Endothelial cell of umbilical vein (primary cell): Measurements from ENCODE around the gene TDRD3. TPM values are rescaled to one million over a fixed set of nuclear protein-coding genes. Genes with fewer than 3 reads are reported as not detected.

Experiments used
- BruUV-seq: library from RNA; stranded (reverse); fragments of 400-500 nt; replicated peaks from 2 replicates; lab custom pipeline; 2021; lab: Mats Ljungman, UMichigan
- CTCF ChIA-PET: fragments of 300-600, 350-600 bp; sonication (Branson Sonifier 250); formaldehyde crosslinking; loops from one replicate; lab custom pipeline; 2021; ENCODE audit warnings: antibody characterized with exemption, inconsistent platforms; lab: Charles Lee
- POLR2A ChIA-PET: fragments of 300-600, 350-600 bp; sonication (Branson Sonifier 250); formaldehyde crosslinking; loops from one replicate; lab custom pipeline; 2021; ENCODE audit warnings: antibody characterized with exemption, inconsistent platforms; lab: Charles Lee
- DNase-seq: peaks from one replicate; pipeline ENCODE4 v3.0.0-alpha.2; 2011; ENCODE audit warnings: low read depth, low spot score
- FAIRE-seq: peaks from 2 replicates; lab custom pipeline; 2011; peaks lifted over from hg19 to GRCh38; lab: Jason Lieb, UNC
- H2AFZ ChIP-seq: 2 replicates; pipeline ENCODE4 v1.6.0; 2012; ENCODE audit warnings: low read depth, low read length, control low read depth, inconsistent platforms
- H3K27ac ChIP-seq: 2 replicates; pipeline ENCODE4 v1.5.1; 2011; ENCODE audit warnings: low read depth, mild to moderate bottlenecking, control low read depth, low read length, moderate library complexity; ENCODE audit not compliant: insufficient read depth
- H3K27me3 ChIP-seq, 2 experiments: 2 replicates each; pipeline versions ENCODE4 v1.6.0 to v1.6.1; 2011; ENCODE audit warnings: low read length in 2 of 2, mixed read lengths in 1 of 2; ENCODE audit not compliant: control insufficient read depth in 2 of 2, insufficient read depth in 2 of 2
- H3K36me3 ChIP-seq, 2 experiments: 2 replicates in 1 of 2; 3 replicates in 1 of 2; pipeline ENCODE4 v1.5.1; 2011; ENCODE audit warnings: low read length in 2 of 2, mild to moderate bottlenecking in 1 of 2, moderate library complexity in 1 of 2; ENCODE audit not compliant: control insufficient read depth in 2 of 2, insufficient read depth in 2 of 2; ENCODE audit errors: extremely low read depth in 1 of 2
- H3K4me1 ChIP-seq: 3 replicates; pipeline ENCODE4 v1.5.1; 2011; ENCODE audit warnings: mild to moderate bottlenecking, low read length; ENCODE audit not compliant: control insufficient read depth, insufficient read depth; ENCODE audit errors: extremely low read depth
- H3K4me2 ChIP-seq: 2 replicates; pipeline ENCODE4 v1.6.1; 2011; ENCODE audit warnings: low read length, control low read depth, mixed read lengths; ENCODE audit not compliant: insufficient read depth
- H3K4me3 ChIP-seq, 3 experiments: fragments of 200-600 bp in 1 of 3; sonication (generic), shearing (Covaris generic) in 1 of 3; replicated peaks in 1 of 3; 2 replicates each; pipeline ENCODE4 v1.5.1; 2011 to 2016; ENCODE audit warnings: control low read depth in 3 of 3, low read length in 3 of 3, mild to moderate bottlenecking in 2 of 3, inconsistent platforms in 1 of 3, low read depth in 1 of 3, moderate library complexity in 1 of 3; ENCODE audit not compliant: insufficient read depth in 1 of 3
- H3K79me2 ChIP-seq: 2 replicates; pipeline ENCODE4 v1.6.0; 2012; ENCODE audit warnings: low read length, inconsistent platforms; ENCODE audit not compliant: control insufficient read depth, insufficient read depth
- H3K9ac ChIP-seq: replicated peaks from 2 replicates; pipeline ENCODE3; 2011; ENCODE audit warnings: low read length, control low read depth; ENCODE audit not compliant: insufficient read depth; ENCODE audit errors: extremely low read depth
- H3K9me1 ChIP-seq: replicated peaks from 3 replicates; pipeline ENCODE4 v1.6.0; 2011; ENCODE audit warnings: mild to moderate bottlenecking, low read length; ENCODE audit not compliant: control insufficient read depth, insufficient read depth; ENCODE audit errors: extremely low read depth
- H3K9me3 ChIP-seq: replicated peaks from 2 replicates; pipeline ENCODE4 v1.5.1; 2012; ENCODE audit warnings: low read length, inconsistent platforms; ENCODE audit not compliant: control insufficient read depth, insufficient read depth
- H4K20me1 ChIP-seq: replicated peaks from 2 replicates; pipeline ENCODE3; 2011; ENCODE audit warnings: mild to moderate bottlenecking, low read length; ENCODE audit not compliant: control insufficient read depth, insufficient read depth; ENCODE audit errors: extremely low read depth
- EZH2 ChIP-seq: IDR thresholded peaks from 2 replicates; pipeline ENCODE4 v1.6.1; 2012; ENCODE audit warnings: borderline replicate concordance, low read depth, mild to moderate bottlenecking, moderate library complexity, low read length, inconsistent platforms; ENCODE audit not compliant: severe bottlenecking
- FOS ChIP-seq: IDR thresholded peaks from 2 replicates; pipeline ENCODE4 v1.6.1; 2011; ENCODE audit warnings: mild to moderate bottlenecking, low read length, moderate library complexity, borderline replicate concordance; ENCODE audit not compliant: insufficient read depth
- GATA2 ChIP-seq: IDR thresholded peaks from 2 replicates; pipeline ENCODE4 v1.7.0; 2011; ENCODE audit warnings: low read depth, mild to moderate bottlenecking, moderate library complexity, mixed read lengths, low read length; ENCODE audit not compliant: insufficient read length, insufficient read depth
- JUN ChIP-seq: IDR thresholded peaks from 2 replicates; pipeline ENCODE4 v1.6.1; 2011; ENCODE audit warnings: borderline replicate concordance, low read depth; ENCODE audit not compliant: insufficient read length, insufficient read depth
- MYC ChIP-seq: IDR thresholded peaks from one replicate; pipeline ENCODE4 v1.6.1; 2011; ENCODE audit warnings: mild to moderate bottlenecking, low read depth, low read length
- POLR2A ChIP-seq: IDR thresholded peaks from 2 replicates; pipeline ENCODE4 v1.6.1; 2012; ENCODE audit warnings: low read depth, mild to moderate bottlenecking, control low read depth, low read length
- POLR2AphosphoS5 ChIP-seq: IDR thresholded peaks from 2 replicates; pipeline ENCODE4 v1.6.1; 2012; ENCODE audit warnings: low read depth, mild to moderate bottlenecking, control low read depth, low read length, moderate library complexity; ENCODE audit not compliant: insufficient read depth
- dilution Hi-C: fragments of 300-500 bp; cut with MboI; formaldehyde crosslinking; loops from one replicate; pipeline ENCODE4 v1.15.0; 2019; ENCODE audit warnings: low sequenced_read_pairs; ENCODE audit not compliant: extremely low pct_ligation_motif_present
- intact Hi-C: fragments of 100-400 bp; cut with micrococcal nuclease; formaldehyde crosslinking; loops from one replicate; pipeline ENCODE4 v1.10.0; 2022
- polyA plus RNA-seq, 4 experiments: library from polyadenylated mRNA; depleted of rRNA in 3 of 4; stranded (reverse) in 3 of 4; unstranded in 1 of 4; fragments of >200 nt; gene quantifications; 2 replicates each; pipeline versions ENCODE4 v1.2.1 to v1.2.3, GENCODE V29; 2011 to 2012; ENCODE audit warnings: missing spikeins in 1 of 4
- total RNA-seq: library from RNA; stranded (reverse); gene quantifications from 2 replicates; pipeline ENCODE4 v1.2.3, GENCODE V29; 2021
- TF ChIP-seq, protein P1 (sequence below): IDR thresholded peaks from 2 replicates; pipeline ENCODE4 v1.6.1; 2011; ENCODE audit not compliant: insufficient read depth, insufficient read length
- TF ChIP-seq, protein P2 (sequence below), 2 donors: IDR thresholded peaks; 1 replicate in 1 of 2; 2 replicates in 1 of 2; pipeline ENCODE4 v1.5.1; 2011; ENCODE audit warnings: low read length in 2 of 2, mild to moderate bottlenecking in 2 of 2, moderate library complexity in 2 of 2, control low read depth in 1 of 2, inconsistent platforms in 1 of 2, low read depth in 1 of 2; ENCODE audit not compliant: insufficient read depth in 1 of 2; ENCODE audit errors: extremely low read depth in 1 of 2

TDRD3 gene
- total and polyA plus RNA-seq, 2 donors (not counting 3 experiments of a cell fraction or from before 2014, with no cell fraction given): 3.0 to 16.3 TPM

DNA sequence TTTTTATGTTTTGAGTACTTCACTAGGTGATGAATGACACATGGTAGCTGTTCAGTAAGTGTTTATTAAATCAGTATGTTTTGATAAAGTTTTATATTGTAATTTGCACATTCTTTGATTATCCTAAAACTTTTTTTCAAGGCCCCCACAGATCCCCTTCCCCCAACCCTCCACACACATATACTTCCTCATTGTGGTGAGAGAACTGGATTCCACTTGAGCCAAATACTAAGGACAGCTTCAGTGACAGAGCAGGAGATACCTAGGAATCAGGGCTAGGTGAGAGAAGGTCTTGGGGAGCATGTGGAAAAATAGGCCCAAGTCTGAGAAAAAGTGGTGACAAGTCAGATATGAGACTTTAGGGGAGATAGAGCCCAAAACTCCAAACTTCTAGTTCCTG is 174.6 kb downstream of the TDRD3 start:
- FAIRE-seq (no peak), DNase-seq (no peak)
- intact Hi-C loops (no loop called here), dilution Hi-C loops (no loop called here)
- Histone ChIP-seq H3K27ac (no peak overlapping the region), H3K9ac (no peak overlapping the region), H3K4me2 (no peak overlapping the region), H3K27me3 (no peaks in the 10 kb centered on the region), H3K79me2 (no peaks in the 10 kb centered on the region), H3K4me3 (no peak overlapping the region), H4K20me1 (no peaks in the 10 kb centered on the region), H3K36me3 (no peaks in the 10 kb centered on the region), H3K9me1 (no peaks in the 10 kb centered on the region), H3K9me3 (no peaks in the 10 kb centered on the region), H2AFZ (no peak overlapping the region), H3K4me1 (peaks cover 16% of the 10 kb centered on the region)
- CTCF ChIA-PET: interaction anchor here (0.6 to 1.3 kb wide), 2 partner anchors 61 to 87 kb away, joined by 3 to 5 read pairs; no protein-coding TSS in a partner anchor
- POLR2A ChIA-PET: no interaction called here
- TF ChIP-seq, protein P1, sequence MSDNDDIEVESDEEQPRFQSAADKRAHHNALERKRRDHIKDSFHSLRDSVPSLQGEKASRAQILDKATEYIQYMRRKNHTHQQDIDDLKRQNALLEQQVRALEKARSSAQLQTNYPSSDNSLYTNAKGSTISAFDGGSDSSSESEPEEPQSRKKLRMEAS: no peak
- TF ChIP-seq POLR2A (no peak), GATA2 (no peak), POLR2AphosphoS5 (no peak), FOS (no peak), MYC (no peak), EZH2 (no peak), JUN (no peak)
- TF ChIP-seq, protein P2, sequence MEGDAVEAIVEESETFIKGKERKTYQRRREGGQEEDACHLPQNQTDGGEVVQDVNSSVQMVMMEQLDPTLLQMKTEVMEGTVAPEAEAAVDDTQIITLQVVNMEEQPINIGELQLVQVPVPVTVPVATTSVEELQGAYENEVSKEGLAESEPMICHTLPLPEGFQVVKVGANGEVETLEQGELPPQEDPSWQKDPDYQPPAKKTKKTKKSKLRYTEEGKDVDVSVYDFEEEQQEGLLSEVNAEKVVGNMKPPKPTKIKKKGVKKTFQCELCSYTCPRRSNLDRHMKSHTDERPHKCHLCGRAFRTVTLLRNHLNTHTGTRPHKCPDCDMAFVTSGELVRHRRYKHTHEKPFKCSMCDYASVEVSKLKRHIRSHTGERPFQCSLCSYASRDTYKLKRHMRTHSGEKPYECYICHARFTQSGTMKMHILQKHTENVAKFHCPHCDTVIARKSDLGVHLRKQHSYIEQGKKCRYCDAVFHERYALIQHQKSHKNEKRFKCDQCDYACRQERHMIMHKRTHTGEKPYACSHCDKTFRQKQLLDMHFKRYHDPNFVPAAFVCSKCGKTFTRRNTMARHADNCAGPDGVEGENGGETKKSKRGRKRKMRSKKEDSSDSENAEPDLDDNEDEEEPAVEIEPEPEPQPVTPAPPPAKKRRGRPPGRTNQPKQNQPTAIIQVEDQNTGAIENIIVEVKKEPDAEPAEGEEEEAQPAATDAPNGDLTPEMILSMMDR (IDR thresholded peaks at IDR 0.05; ENCODE audit: extremely low read depth in 1 of 2, insufficient read depth in 1 of 2, low read depth in 1 of 2, low read length in 2 of 2): no peak
- BruUV-seq: no TSS peak
